Stomach (tissue), 4 donors: ENCODE data around the gene ERBIN.
A peak's percentile ranks its signal among the peaks of the same experiment; 100 is the strongest.

Source experiments
- CTCF ChIP-seq, 7 experiments: fragments of 450-650 bp in 4 of 7; fragments of 200-600 bp in 3 of 7; sonication (generic) in 3 of 7; IDR thresholded peaks; one replicate each; pipeline ENCODE4 v1.5.1; 2016 to 2019; ENCODE audit warnings: antibody characterized with exemption in 7 of 7, control low read depth in 2 of 7, mild to moderate bottlenecking in 1 of 7
- POLR2A ChIP-seq, 4 donors: fragments of 450-650 bp; IDR thresholded peaks; one replicate each; pipeline ENCODE4 v1.6.1; 2016; ENCODE audit warnings: antibody characterized with exemption in 4 of 4, control low read depth in 2 of 4, mild to moderate bottlenecking in 1 of 4, moderate library complexity in 1 of 4
- POLR2AphosphoS5 ChIP-seq, 3 donors: sonication (generic); formaldehyde crosslinking; IDR thresholded peaks; one replicate each; pipeline ENCODE4 v1.6.1; 2016; ENCODE audit warnings: antibody characterized with exemption in 3 of 3

DNA sequence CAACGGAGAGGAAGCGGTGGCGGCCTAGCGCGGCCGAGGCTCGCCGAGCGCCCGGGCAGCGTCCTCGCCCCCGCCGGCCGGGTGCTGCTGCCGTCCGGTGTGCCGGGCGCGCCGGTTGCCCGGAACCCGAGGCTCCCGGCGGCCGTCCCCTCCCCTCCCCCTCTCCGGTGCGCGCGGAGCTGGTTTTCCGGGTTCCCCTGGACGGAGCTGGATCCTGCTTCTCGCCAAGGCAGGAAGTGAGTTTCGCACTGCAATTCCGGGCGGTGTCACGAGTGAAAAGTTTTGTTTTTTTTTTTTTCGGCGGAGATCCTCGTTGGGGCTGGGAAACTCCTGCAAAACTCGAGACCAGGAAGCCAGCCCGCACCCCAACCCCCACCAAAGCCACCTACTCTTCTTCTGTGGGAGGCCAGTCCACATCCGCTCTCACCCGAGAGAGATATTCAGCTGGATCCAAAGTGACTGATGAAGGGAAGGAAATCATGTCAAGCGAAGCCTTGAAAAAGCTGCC, at the start of gene ERBIN:
- no peak for TF ChIP-seq CTCF (IDR thresholded peaks at IDR 0.05)
- no peak for TF ChIP-seq POLR2A (IDR thresholded peaks at IDR 0.05)
- peak; percentile 60 to 90 (median 89) for TF ChIP-seq POLR2AphosphoS5 (IDR thresholded peaks at IDR 0.05)
